ENCODE results near the gene NQO2.

GRCh38 chr6:2968600-2969135, 31.0 kb upstream of the NQO2 start:
- no peak for TF ChIP-seq CTCF (IDR thresholded peaks at IDR 0.05; ENCODE audit: low read length)
- no peak for TF ChIP-seq EZH2 (IDR thresholded peaks at IDR 0.05; ENCODE audit: borderline replicate concordance, low read length)
